Dedifferentiated amniotic fluid mesenchymal stem cell (primary cell): ENCODE results near the gene PIK3CG.

ENCODE experiments used
- DNase-seq: peaks from one replicate; pipeline ENCODE4 v3.0.0-alpha.2; 2016; ENCODE audit errors: extremely low spot score

PIK3CG gene

GRCh38 chr7:106858618-106859532, 6.2 kb upstream of the PIK3CG start:
- DNase-seq, result no peak

GRCh38 chr7:106862317-106863089, 2.6 kb upstream of the PIK3CG start:
- no peak for DNase-seq

- no peak for DNase-seq
Observed at GRCh38 chr7:106863274-106863997, 1.6 kb upstream of the PIK3CG start.

- DNase-seq, result no peak
Observed at GRCh38 chr7:106864298-106865081, 592 bp upstream of the PIK3CG start.

- DNase-seq, result no peak
Observed at GRCh38 chr7:106866298-106867281, 1.5 kb downstream of the PIK3CG start.

GRCh38 chr7:106867641-106868351, 2.7 kb downstream of the PIK3CG start:
- no peak for DNase-seq

GRCh38 chr7:106868364-106868763, 3.3 kb downstream of the PIK3CG start:
- no peak for DNase-seq

GRCh38 chr7:106869954-106870353, 4.9 kb downstream of the PIK3CG start:
- no peak for DNase-seq

GRCh38 chr7:106870528-106870927, 5.4 kb downstream of the PIK3CG start:
- no peak for DNase-seq

- no peak for DNase-seq
Observed at GRCh38 chr7:106870983-106871410, 5.9 kb downstream of the PIK3CG start.

- DNase-seq, result no peak
Observed at GRCh38 chr7:106871793-106872571, 6.9 kb downstream of the PIK3CG start.

GRCh38 chr7:106872763-106873162, 7.7 kb downstream of the PIK3CG start:
- no peak for DNase-seq

- no peak for DNase-seq
Observed at GRCh38 chr7:106874076-106874475, 9.0 kb downstream of the PIK3CG start.

- no peak for DNase-seq
Observed at GRCh38 chr7:106875508-106875907, 10.4 kb downstream of the PIK3CG start.

GRCh38 chr7:106878748-106879439, 13.8 kb downstream of the PIK3CG start:
- DNase-seq, result no peak

GRCh38 chr7:106881984-106882383, 16.9 kb downstream of the PIK3CG start:
- DNase-seq, result no peak

- no peak for DNase-seq
Observed at GRCh38 chr7:106883456-106884026, 18.5 kb downstream of the PIK3CG start.

GRCh38 chr7:106885652-106886051, 20.6 kb downstream of the PIK3CG start:
- DNase-seq, result no peak
